IMR-90 (cell line): Measurements from ENCODE around the gene OTOR. TPM values are rescaled to one million over a fixed set of nuclear protein-coding genes. Genes with fewer than 3 reads are reported as not detected.

Experiments
- ATAC-seq: fragments of 200-7000 bp; cut with Tn5 transposase; 2 replicates; pipeline ENCODE4 v1.9.1; 2020; ENCODE audit warnings: low read depth, mild to moderate bottlenecking, moderate library complexity
- BruUV-seq: library from RNA; stranded (reverse); fragments of 400-500 nt; replicated peaks from 2 replicates; lab custom pipeline; 2021; lab: Mats Ljungman, UMichigan
- CTCF ChIA-PET: fragments of 300-600 bp; formaldehyde crosslinking; extraction: SDS; loops from one replicate; lab custom pipeline; 2021; ENCODE audit warnings: antibody characterized with exemption; lab: Yijun Ruan, JAX
- POLR2A ChIA-PET: fragments of 300-600 bp; sonication (Branson Sonifier 250); formaldehyde crosslinking; loops from one replicate; lab custom pipeline; 2022; ENCODE audit warnings: antibody characterized with exemption; ENCODE audit not compliant: unreplicated experiment; lab: Charles Lee
- DNase-seq: peaks from one replicate; pipeline ENCODE4 v3.0.0; 2013
- H2AFZ ChIP-seq: replicated peaks from 2 replicates; pipeline ENCODE3; 2013; ENCODE audit warnings: low read length, mild to moderate bottlenecking; ENCODE audit not compliant: poor library complexity
- H2AK5ac ChIP-seq: 2 replicates; pipeline ENCODE4 v1.6.1; 2013; ENCODE audit warnings: low read depth, low read length, inconsistent platforms
- H2AK9ac ChIP-seq: replicated peaks from 2 replicates; pipeline ENCODE3; 2013; ENCODE audit warnings: mild to moderate bottlenecking, low read depth, low read length, moderate library complexity; ENCODE audit not compliant: poor library complexity
- H2BK120ac ChIP-seq: 2 replicates; pipeline ENCODE4 v1.6.1; 2013; ENCODE audit warnings: low read depth, low read length, inconsistent platforms
- H2BK15ac ChIP-seq: 3 replicates; pipeline ENCODE4 v1.6.1; 2013; ENCODE audit warnings: low read depth, low read length, inconsistent platforms
- H2BK20ac ChIP-seq: 2 replicates; pipeline ENCODE4 v1.6.1; 2013; ENCODE audit warnings: low read depth, mild to moderate bottlenecking, inconsistent platforms, low read length, moderate library complexity
- H2BK5ac ChIP-seq: 2 replicates; pipeline ENCODE4 v1.6.1; 2013; ENCODE audit warnings: mild to moderate bottlenecking, low read depth, low read length, inconsistent platforms; ENCODE audit not compliant: poor library complexity, severe bottlenecking
- H3K14ac ChIP-seq: replicated peaks from 2 replicates; pipeline ENCODE4 v1.6.1; 2013; ENCODE audit warnings: low read depth, low read length, inconsistent platforms
- H3K18ac ChIP-seq: 2 replicates; pipeline ENCODE4 v1.6.1; 2013; ENCODE audit warnings: low read depth, low read length, control low read depth
- H3K23ac ChIP-seq: 2 replicates; pipeline ENCODE4 v1.6.1; 2013; ENCODE audit warnings: low read depth, low read length, inconsistent platforms
- H3K27ac ChIP-seq: 2 replicates; pipeline ENCODE4 v1.5.1; 2013; ENCODE audit warnings: mild to moderate bottlenecking, control low read depth, low read length; ENCODE audit not compliant: insufficient read depth
- H3K27me3 ChIP-seq: 2 replicates; pipeline ENCODE4 v1.6.1; 2013; ENCODE audit warnings: low read length; ENCODE audit not compliant: control insufficient read depth, insufficient read depth
- H3K36me3 ChIP-seq: 2 replicates; pipeline ENCODE4 v1.6.1; 2013; ENCODE audit warnings: low read length, mixed read lengths; ENCODE audit not compliant: control insufficient read depth, insufficient read depth
- H3K4ac ChIP-seq: 2 replicates; pipeline ENCODE4 v1.6.1; 2013; ENCODE audit warnings: low read depth, low read length, inconsistent platforms
- H3K4me1 ChIP-seq: 2 replicates; pipeline ENCODE4 v1.6.1; 2013; ENCODE audit warnings: low read length, mixed read lengths; ENCODE audit not compliant: control insufficient read depth, insufficient read depth
- H3K4me2 ChIP-seq: 2 replicates; pipeline ENCODE4 v1.6.1; 2013; ENCODE audit warnings: low read depth, mild to moderate bottlenecking, control low read depth, low read length, moderate library complexity
- H3K4me3 ChIP-seq: 2 replicates; pipeline ENCODE4 v1.5.1; 2013; ENCODE audit warnings: low read depth, mild to moderate bottlenecking, control low read depth, low read length, moderate library complexity; ENCODE audit not compliant: insufficient read depth
- H3K56ac ChIP-seq: 2 replicates; pipeline ENCODE4 v1.6.1; 2013; ENCODE audit warnings: low read length, inconsistent platforms; ENCODE audit not compliant: insufficient read depth; ENCODE audit errors: extremely low read depth
- H3K79me1 ChIP-seq, 2 experiments: 2 replicates each; pipeline ENCODE4 v1.6.1; 2013; ENCODE audit warnings: low read length in 2 of 2, inconsistent platforms in 1 of 2, low read depth in 1 of 2
- H3K9ac ChIP-seq: 2 replicates; pipeline ENCODE4 v1.6.1; 2013; ENCODE audit warnings: low read depth, low read length, control low read depth
- H3K9me1 ChIP-seq: 2 replicates; pipeline ENCODE4 v1.6.1; 2013; ENCODE audit warnings: low read length, inconsistent platforms; ENCODE audit not compliant: insufficient read depth
- H3K9me3 ChIP-seq: 2 replicates; pipeline ENCODE4 v1.6.1; 2013; ENCODE audit warnings: low read length; ENCODE audit not compliant: control insufficient read depth, insufficient read depth
- H4K20me1 ChIP-seq: 2 replicates; pipeline ENCODE4 v1.6.1; 2013; ENCODE audit warnings: low read length, inconsistent platforms; ENCODE audit not compliant: insufficient read depth
- H4K5ac ChIP-seq: 2 replicates; pipeline ENCODE4 v1.6.1; 2013; ENCODE audit warnings: mild to moderate bottlenecking, low read depth, low read length, control low read depth
- H4K8ac ChIP-seq, 2 experiments: 2 replicates each; pipeline ENCODE4 v1.6.1; 2013; ENCODE audit warnings: low read depth in 2 of 2, low read length in 2 of 2, control low read depth in 1 of 2, inconsistent platforms in 1 of 2
- H4K91ac ChIP-seq: 2 replicates; pipeline ENCODE4 v1.6.1; 2013; ENCODE audit warnings: low read depth, low read length, inconsistent platforms; ENCODE audit not compliant: insufficient read depth
- MAFK ChIP-seq: IDR thresholded peaks from 2 replicates; pipeline ENCODE4 v1.6.1; 2012; ENCODE audit warnings: low read depth, low read length, improper control_type of control experiment
- MXI1 ChIP-seq: IDR thresholded peaks from 2 replicates; pipeline ENCODE4 v1.6.1; 2012; ENCODE audit warnings: low read depth, mild to moderate bottlenecking, low read length, moderate library complexity, borderline replicate concordance
- NFE2L2 ChIP-seq: fragments of 150-350 bp; IDR thresholded peaks from 2 replicates; pipeline ENCODE4 v1.6.1; 2016; ENCODE audit warnings: low read depth, mild to moderate bottlenecking, low read length
- RAD21 ChIP-seq: IDR thresholded peaks from 2 replicates; pipeline ENCODE4 v1.6.1; 2012; ENCODE audit warnings: low read length, improper control_type of control experiment
- RFX5 ChIP-seq: IDR thresholded peaks from 2 replicates; pipeline ENCODE4 v1.8.0; 2012; ENCODE audit warnings: low read depth, mild to moderate bottlenecking, low read length, moderate library complexity
- SMC3 ChIP-seq: fragments of 150-350 bp; IDR thresholded peaks from 2 replicates; pipeline ENCODE4 v1.6.1; 2016; ENCODE audit warnings: low read depth, mild to moderate bottlenecking, antibody characterized with exemption, low read length, moderate library complexity
- dilution Hi-C: fragments of 300-500 bp; cut with HindIII; formaldehyde crosslinking; loops from one replicate; pipeline ENCODE4 v1.14.3; 2018; ENCODE audit warnings: low sequenced_read_pairs; ENCODE audit not compliant: unreplicated experiment
- in situ Hi-C: fragments of 300-500 bp; cut with MboI; formaldehyde crosslinking; loops from 3 replicates; pipeline ENCODE4 v1.14.3; 2019; ENCODE audit warnings: low sequenced_read_pairs, inconsistent platforms, mixed read lengths
- intact Hi-C: fragments of 100-400 bp; cut with micrococcal nuclease; formaldehyde crosslinking; loops from 2 replicates; pipeline ENCODE4 v1.10.0; 2022
- polyA plus RNA-seq, 3 experiments: library from polyadenylated mRNA; depleted of rRNA; stranded (reverse); fragments of >200 nt; gene quantifications; 2 replicates each; pipeline ENCODE4 v1.2.3, GENCODE V29; 2012; ENCODE audit warnings: low replicate concordance in 1 of 3
- total RNA-seq: library from RNA; depleted of rRNA; stranded (reverse); fragments of >200 nt; gene quantifications from 2 replicates; pipeline ENCODE4 v1.2.3, GENCODE V29; 2012

The OTOR gene
- total and polyA plus RNA-seq, 2 of the 4 experiments (the other 2 are of a cell fraction) = not detected

GRCh38 chr20:16713066-16713465, 35.1 kb upstream of the OTOR start:
- POLR2A ChIA-PET = no interaction called here
- H3K4me3 ChIP-seq = no peak overlapping the region
- CTCF ChIA-PET = interaction anchor here (0.7 kb wide), 1 partner anchor 91 kb away, joined by 4 read pairs; no protein-coding TSS in a partner anchor

More at GRCh38 chr20:16713066-16713465, 35.1 kb upstream of the OTOR start:
- no peak overlapping the region for H2BK120ac ChIP-seq
- no peak overlapping the region for H2AK9ac ChIP-seq
- H3K14ac ChIP-seq = no peak overlapping the region
- H3K9me3 ChIP-seq = no peaks in the 10 kb centered on the region
- in situ Hi-C loops = no loop called here
- H4K91ac ChIP-seq = no peak overlapping the region
- no peaks in the 10 kb centered on the region for H4K20me1 ChIP-seq
- no peaks in the 10 kb centered on the region for H3K9me1 ChIP-seq
- no peak overlapping the region for H3K56ac ChIP-seq
- TF ChIP-seq RAD21 (no peak), MAFK (no peak), NFE2L2 (no peak), SMC3 (no peak), MXI1 (no peak), RFX5 (no peak)
- no peak overlapping the region for H2AK5ac ChIP-seq
- no peak overlapping the region for H3K27ac ChIP-seq
- peaks cover 3% of the 10 kb centered on the region for H3K27me3 ChIP-seq
- intact Hi-C loops = no loop called here
- H3K23ac ChIP-seq = no peak overlapping the region
- no peak overlapping the region for H3K4me2 ChIP-seq
- DNase-seq = no peak
- H3K4me1 ChIP-seq = no peaks in the 10 kb centered on the region
- H2BK15ac ChIP-seq = no peak overlapping the region
- dilution Hi-C loops = no loop called here
- no peak overlapping the region for H3K4ac ChIP-seq
- H4K8ac ChIP-seq = no peak overlapping the region
- no peak for ATAC-seq
- BruUV-seq = no TSS peak
- H4K5ac ChIP-seq = no peak overlapping the region
- no peak overlapping the region for H2BK20ac ChIP-seq
- no peak overlapping the region for H3K9ac ChIP-seq
- no peak overlapping the region for H2BK5ac ChIP-seq
- H3K18ac ChIP-seq = no peak overlapping the region
- no peak overlapping the region for H2AFZ ChIP-seq
- no peaks in the 10 kb centered on the region for H3K79me1 ChIP-seq
- no peaks in the 10 kb centered on the region for H3K36me3 ChIP-seq
